Caki2 (cell line): ENCODE data around the gene LRRC14B. TPM values are rescaled to one million over a fixed set of nuclear protein-coding genes. Genes with fewer than 3 reads are reported as not detected.
"Not testable (repeated sequence)": the region's sequence is repeated elsewhere in the genome, so short reads cannot be mapped to it uniquely, and the experiment has no call there.

ENCODE experiments used
- DNase-seq: peaks from one replicate; pipeline ENCODE4 v3.0.0-alpha.2; 2015; ENCODE audit warnings: low read depth
- in situ Hi-C: cut with HindIII; loops from 2 replicates; pipeline ENCODE4 v1.10.0; 2016; ENCODE audit warnings: low sequenced_read_pairs, low pct_unique_long_range_greater_than_20kb, mixed read lengths
- total RNA-seq: library from RNA; depleted of rRNA; stranded (reverse); fragments of >200 nt; shearing (Covaris generic); gene quantifications from 2 replicates; pipeline ENCODE4 v1.2.3, GENCODE V29; 2014; ENCODE audit warnings: low replicate concordance

Gene LRRC14B
- total RNA-seq, 1 experiment from 2014 or later = not detected

- no peak for DNase-seq
- in situ Hi-C loops = no loop called here
These were observed 6.7 kb downstream of the LRRC14B start for GRCh38 chr5:197892-198489.

GRCh38 chr5:198516-199196, 7.4 kb downstream of the LRRC14B start:
- DNase-seq = no peak
- in situ Hi-C loops = no loop called here

- no peak for DNase-seq
- in situ Hi-C loops = no loop called here
These were observed 8.1 kb downstream of the LRRC14B start for GRCh38 chr5:199197-199949.

GRCh38 chr5:199950-200645, 8.8 kb downstream of the LRRC14B start:
- no peak for DNase-seq
- in situ Hi-C loops = no loop called here

- in situ Hi-C loops = no loop called here
These were observed 9.7 kb downstream of the LRRC14B start for GRCh38 chr5:200985-201384.

GRCh38 chr5:201672-202071, 10.4 kb downstream of the LRRC14B start:
- DNase-seq = no peak
- in situ Hi-C loops = no loop called here

More at GRCh38 chr5:200985-201384, 9.7 kb downstream of the LRRC14B start:
- DNase-seq = no peak

GRCh38 chr5:203246-203930, 12.1 kb downstream of the LRRC14B start:
- no peak for DNase-seq
- in situ Hi-C loops = no loop called here

- in situ Hi-C loops = no loop called here
These were observed 12.7 kb downstream of the LRRC14B start for GRCh38 chr5:204001-204400.

GRCh38 chr5:204462-204861, 13.2 kb downstream of the LRRC14B start:
- in situ Hi-C loops = no loop called here
- DNase-seq = no peak

More at GRCh38 chr5:204001-204400, 12.7 kb downstream of the LRRC14B start:
- no peak for DNase-seq

- in situ Hi-C loops = no loop called here
- no peak for DNase-seq
These were observed 13.8 kb downstream of the LRRC14B start for GRCh38 chr5:204966-205670.

- no peak for DNase-seq
- in situ Hi-C loops = no loop called here
These were observed 15.1 kb downstream of the LRRC14B start for GRCh38 chr5:206406-206805.

GRCh38 chr5:206927-207536, 15.7 kb downstream of the LRRC14B start:
- in situ Hi-C loops = no loop called here
- DNase-seq = no peak

- DNase-seq = no peak
- in situ Hi-C loops = no loop called here
These were observed 16.3 kb downstream of the LRRC14B start for GRCh38 chr5:207599-207998.

GRCh38 chr5:208449-209114, 17.3 kb downstream of the LRRC14B start:
- in situ Hi-C loops = no loop called here
- DNase-seq = no peak

GRCh38 chr5:213803-214395, 22.6 kb downstream of the LRRC14B start:
- in situ Hi-C loops = no loop called here
- DNase-seq = no peak

GRCh38 chr5:215256-215655, 24.0 kb downstream of the LRRC14B start:
- peak; percentile 45 for DNase-seq
- in situ Hi-C loops = not testable (repeated sequence)
